ENCODE data around the gene GLRA3.

DNA sequence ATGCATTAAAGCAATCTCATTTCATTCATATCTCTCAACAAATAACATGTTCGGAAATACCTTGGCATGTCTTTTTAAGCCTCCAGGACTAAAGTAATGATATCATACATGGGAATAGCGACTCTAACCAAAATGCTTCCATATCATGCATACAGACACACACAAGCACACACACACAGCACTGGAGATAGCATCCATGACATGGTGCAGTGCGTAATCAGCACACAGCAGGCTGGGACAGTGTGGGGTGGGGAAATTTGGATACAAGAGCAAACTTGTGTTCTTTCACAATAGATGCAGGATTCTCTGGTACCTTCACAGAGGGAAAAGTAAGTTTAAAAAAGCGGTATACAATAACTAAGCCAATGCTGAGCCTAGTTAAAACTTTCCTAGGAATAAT is 174.4 kb downstream of the GLRA3 start:
- TF ChIP-seq POLR2A (IDR thresholded peaks at IDR 0.05; ENCODE audit: low read length), result peak; percentile 26
- TF ChIP-seq GATA1 (IDR thresholded peaks at IDR 0.05; ENCODE audit: low read depth, low read length), result peak; percentile 79

All from erythroblast (primary cell).